A673 (cell line): ENCODE results near the gene REELD1.

ENCODE experiments used
- CTCF ChIP-seq: fragments of 300-800, 200-600 bp; sonication (generic); conservative IDR thresholded peaks from 2 replicates; pipeline ENCODE4 v1.5.1; 2017; ENCODE audit warnings: low read depth, mild to moderate bottlenecking, antibody characterized with exemption, low read length, moderate library complexity, mixed read lengths
- EZH2 ChIP-seq: fragments of 200-600 bp; sonication (generic); IDR thresholded peaks from 2 replicates; pipeline ENCODE4 v1.6.1; 2017; ENCODE audit warnings: borderline replicate concordance, low read depth, mild to moderate bottlenecking, mixed read lengths, antibody characterized with exemption, low read length; ENCODE audit not compliant: poor library complexity, severe bottlenecking

GRCh38 chr4:146271466-146271865 is 57.1 kb downstream of the REELD1 start:
- TF ChIP-seq CTCF (no peak), EZH2 (no peak)
